ENCODE results near the gene NTSR1.
A peak's percentile ranks its signal among the peaks of the same experiment; 100 is the strongest.

NTSR1 gene

GRCh38 chr20:62738025-62738881 lies 29.6 kb downstream of the NTSR1 start:
- no peak for TF ChIP-seq TAF1 (IDR thresholded peaks at IDR 0.05; ENCODE audit: borderline replicate concordance, insufficient read depth, low read length)
- TF ChIP-seq FOXP2 (optimal IDR thresholded peaks at IDR 0.05; ENCODE audit: borderline replicate concordance, extremely low read depth, extremely low read length, insufficient read depth), result no peak
- no peak for TF ChIP-seq REST (IDR thresholded peaks at IDR 0.05; ENCODE audit: insufficient read depth in 1 of 2, low read depth in 2 of 2, low read length in 2 of 2)
- TF ChIP-seq POLR2AphosphoS5 (IDR thresholded peaks at IDR 0.05; ENCODE audit: low read depth, low read length), result no peak
- no peak for TF ChIP-seq SIN3A (IDR thresholded peaks at IDR 0.05; ENCODE audit: borderline replicate concordance, insufficient read depth, low read length)

GRCh38 chr20:62739067-62739466 lies 30.4 kb downstream of the NTSR1 start:
- TF ChIP-seq REST (IDR thresholded peaks at IDR 0.05; ENCODE audit: insufficient read depth in 1 of 2, low read depth in 2 of 2, low read length in 2 of 2), result no peak
- no peak for TF ChIP-seq FOXP2 (optimal IDR thresholded peaks at IDR 0.05; ENCODE audit: borderline replicate concordance, extremely low read depth, extremely low read length, insufficient read depth)
- TF ChIP-seq SIN3A (IDR thresholded peaks at IDR 0.05; ENCODE audit: borderline replicate concordance, insufficient read depth, low read length), result no peak
- no peak for TF ChIP-seq POLR2AphosphoS5 (IDR thresholded peaks at IDR 0.05; ENCODE audit: low read depth, low read length)
- no peak for TF ChIP-seq TAF1 (IDR thresholded peaks at IDR 0.05; ENCODE audit: borderline replicate concordance, insufficient read depth, low read length)

- TF ChIP-seq POLR2AphosphoS5 (IDR thresholded peaks at IDR 0.05; ENCODE audit: low read depth, low read length), result no peak
- TF ChIP-seq REST (IDR thresholded peaks at IDR 0.05; ENCODE audit: insufficient read depth in 1 of 2, low read depth in 2 of 2, low read length in 2 of 2), result no peak; a peak in 1 of 4 replicates
- TF ChIP-seq TAF1 (IDR thresholded peaks at IDR 0.05; ENCODE audit: borderline replicate concordance, insufficient read depth, low read length), result no peak
- TF ChIP-seq FOXP2 (optimal IDR thresholded peaks at IDR 0.05; ENCODE audit: borderline replicate concordance, extremely low read depth, extremely low read length, insufficient read depth), result no peak
- no peak for TF ChIP-seq SIN3A (IDR thresholded peaks at IDR 0.05; ENCODE audit: borderline replicate concordance, insufficient read depth, low read length)
Measured at GRCh38 chr20:62739581-62740285, 31.1 kb downstream of the NTSR1 start.

DNA sequence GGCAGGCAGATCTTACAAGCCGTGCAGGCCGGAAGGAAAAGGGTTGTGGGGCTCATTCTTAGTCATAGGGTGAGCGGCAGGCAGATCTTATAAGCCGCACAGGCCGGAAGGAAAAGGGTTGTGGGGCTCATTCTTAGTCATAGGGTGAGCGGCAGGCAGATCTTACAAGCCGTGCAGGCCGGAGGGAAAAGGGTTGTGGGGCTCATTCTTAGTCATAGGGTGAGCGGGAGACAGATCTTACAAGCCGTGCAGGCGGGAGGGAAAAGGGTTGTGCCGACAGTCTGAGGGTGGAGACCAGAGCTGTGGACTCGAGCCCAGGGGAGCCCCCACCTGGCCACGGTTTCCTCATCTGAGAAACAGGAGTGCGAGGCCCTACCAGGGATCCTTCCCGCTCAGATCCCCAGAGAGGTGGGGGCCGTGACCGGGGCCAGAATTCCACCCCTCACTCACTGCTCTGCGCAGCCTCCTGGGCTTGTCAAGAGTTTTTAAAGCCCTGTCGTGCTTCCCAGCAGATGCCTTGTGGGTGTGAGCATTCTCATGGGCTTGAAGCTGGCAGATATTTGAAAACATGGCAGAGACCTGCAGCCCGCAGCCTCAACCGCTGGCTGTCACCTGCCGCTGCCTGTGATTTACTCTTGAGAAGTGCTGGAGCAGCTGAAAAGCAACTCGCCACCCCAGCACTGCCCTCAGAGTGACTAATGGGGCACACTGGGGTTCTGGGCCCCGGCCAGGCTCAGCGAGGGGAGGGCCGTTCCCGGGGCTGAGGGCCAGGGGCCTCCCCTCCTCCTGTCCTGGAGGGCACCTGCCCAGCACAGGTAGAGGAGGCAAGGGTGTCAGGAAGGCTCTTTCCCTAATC lies 31.9 kb downstream of the NTSR1 start:
- TF ChIP-seq FOXP2 (optimal IDR thresholded peaks at IDR 0.05; ENCODE audit: borderline replicate concordance, extremely low read depth, extremely low read length, insufficient read depth) (no peak), REST (IDR thresholded peaks at IDR 0.05; ENCODE audit: insufficient read depth in 1 of 2, low read depth in 2 of 2, low read length in 2 of 2) (0 out of 4 replicates have a peak, but pooled peaks of 1 of the 2 experiments have one; percentile 56)
